ENCODE results near the gene PIEZO1. TPM values are rescaled to one million over a fixed set of nuclear protein-coding genes. Genes with fewer than 3 reads are reported as not detected.

The PIEZO1 gene
- total RNA-seq, 1 donor: 197 TPM

DNA sequence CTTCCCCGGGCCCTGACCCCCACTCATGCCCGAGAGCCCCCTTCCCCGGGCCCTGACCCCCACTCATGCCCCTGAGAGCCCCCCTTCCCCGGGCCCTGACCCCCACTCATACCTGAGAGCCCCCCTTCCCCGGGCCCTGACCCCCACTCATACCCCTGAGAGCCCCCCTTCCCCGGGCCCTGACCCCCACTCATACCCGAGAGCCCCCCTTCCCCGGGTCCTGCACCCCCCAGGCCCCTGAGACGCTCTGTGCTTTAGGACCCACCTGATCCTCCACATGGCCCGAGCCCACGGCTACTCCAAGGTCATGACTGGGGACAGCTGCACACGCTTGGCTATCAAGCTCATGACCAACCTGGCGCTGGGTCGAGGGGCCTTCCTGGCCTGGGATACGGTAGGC is 72.0 kb downstream of the PIEZO1 start:
- H3K4me3 ChIP-seq (ENCODE audit: low read depth, low read length): no peak overlapping the region
- no peak for DNase-seq (ENCODE audit: low read depth)
- TF ChIP-seq, protein P1, sequence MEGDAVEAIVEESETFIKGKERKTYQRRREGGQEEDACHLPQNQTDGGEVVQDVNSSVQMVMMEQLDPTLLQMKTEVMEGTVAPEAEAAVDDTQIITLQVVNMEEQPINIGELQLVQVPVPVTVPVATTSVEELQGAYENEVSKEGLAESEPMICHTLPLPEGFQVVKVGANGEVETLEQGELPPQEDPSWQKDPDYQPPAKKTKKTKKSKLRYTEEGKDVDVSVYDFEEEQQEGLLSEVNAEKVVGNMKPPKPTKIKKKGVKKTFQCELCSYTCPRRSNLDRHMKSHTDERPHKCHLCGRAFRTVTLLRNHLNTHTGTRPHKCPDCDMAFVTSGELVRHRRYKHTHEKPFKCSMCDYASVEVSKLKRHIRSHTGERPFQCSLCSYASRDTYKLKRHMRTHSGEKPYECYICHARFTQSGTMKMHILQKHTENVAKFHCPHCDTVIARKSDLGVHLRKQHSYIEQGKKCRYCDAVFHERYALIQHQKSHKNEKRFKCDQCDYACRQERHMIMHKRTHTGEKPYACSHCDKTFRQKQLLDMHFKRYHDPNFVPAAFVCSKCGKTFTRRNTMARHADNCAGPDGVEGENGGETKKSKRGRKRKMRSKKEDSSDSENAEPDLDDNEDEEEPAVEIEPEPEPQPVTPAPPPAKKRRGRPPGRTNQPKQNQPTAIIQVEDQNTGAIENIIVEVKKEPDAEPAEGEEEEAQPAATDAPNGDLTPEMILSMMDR (IDR thresholded peaks at IDR 0.05; ENCODE audit: insufficient read depth, low read depth, low read length): no peak

GRCh38 chr16:88712362-88712979 is 72.5 kb downstream of the PIEZO1 start:
- no peak overlapping the region for H3K4me3 ChIP-seq (ENCODE audit: low read depth, low read length)
- TF ChIP-seq, protein P1 (IDR thresholded peaks at IDR 0.05; ENCODE audit: insufficient read depth, low read depth, low read length): no peak
- DNase-seq (ENCODE audit: low read depth): no peak

DNA sequence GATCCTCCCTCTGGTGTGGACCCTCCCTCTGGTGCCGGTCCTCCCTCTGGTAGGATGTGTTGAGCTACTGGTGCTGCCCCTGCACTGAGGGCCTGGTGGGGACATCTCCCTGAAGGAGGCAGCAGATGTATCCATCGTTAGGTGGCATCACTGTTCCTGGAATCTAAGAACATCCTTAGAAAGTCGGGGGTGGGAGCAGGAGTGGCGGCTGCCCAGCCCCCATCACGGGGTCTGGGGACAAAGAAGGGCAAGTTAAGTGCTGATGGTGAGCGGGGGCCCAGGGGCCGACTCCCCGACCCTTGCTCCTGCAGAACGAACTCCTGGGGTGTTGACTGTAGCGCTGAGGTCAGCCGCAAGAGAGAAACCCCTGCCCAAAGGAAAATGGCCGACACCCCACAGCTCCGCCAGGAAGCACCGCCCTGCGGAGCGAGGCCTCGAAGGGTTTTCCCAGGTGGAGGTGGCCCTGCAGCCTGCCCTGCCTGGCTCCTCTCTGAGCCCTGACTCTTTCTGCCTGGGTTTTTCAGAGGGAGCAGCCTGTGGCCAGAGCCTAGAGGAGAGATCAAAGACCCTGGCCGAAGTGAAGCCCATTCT is 73.2 kb downstream of the PIEZO1 start:
- TF ChIP-seq, protein P1 (IDR thresholded peaks at IDR 0.05; ENCODE audit: insufficient read depth, low read depth, low read length): no peak
- H3K4me3 ChIP-seq (ENCODE audit: low read depth, low read length): no peak overlapping the region
- DNase-seq (ENCODE audit: low read depth): no peak

- H3K4me3 ChIP-seq (ENCODE audit: low read depth, low read length): no peak overlapping the region
- TF ChIP-seq, protein P1 (IDR thresholded peaks at IDR 0.05; ENCODE audit: insufficient read depth, low read depth, low read length): no peak
- no peak for DNase-seq (ENCODE audit: low read depth)
Observed at GRCh38 chr16:88710556-88710955, 74.5 kb downstream of the PIEZO1 start.

GRCh38 chr16:88706965-88707826 is 77.8 kb downstream of the PIEZO1 start:
- TF ChIP-seq, protein P1 (IDR thresholded peaks at IDR 0.05; ENCODE audit: insufficient read depth, low read depth, low read length): no peak
- peak overlapping the region; percentile 96 for H3K4me3 ChIP-seq (ENCODE audit: low read depth, low read length)
- no peak for DNase-seq (ENCODE audit: low read depth)

GRCh38 chr16:88706229-88706964 is 78.6 kb downstream of the PIEZO1 start, which contains the start of the genes CTU2 and RNF166:
TSS of gene CTU2 (plus strand) at chr16:88706503. CDS start at chr16:88706531, 28 bp downstream.
TSS of gene RNF166 (minus strand) at chr16:88706408. CDS start at chr16:88706325, 83 bp downstream.
- TF ChIP-seq, protein P1 (IDR thresholded peaks at IDR 0.05; ENCODE audit: insufficient read depth, low read depth, low read length): no peak
- peak; percentile 89 for DNase-seq (ENCODE audit: low read depth)
- H3K4me3 ChIP-seq (ENCODE audit: low read depth, low read length): peak within 1 kb of the TSS; percentile 96

Measured in fibroblast of villous mesenchyme (primary cell).